Activated T-cell treated with anti-CD3 and anti-CD28 coated beads for 48 hours (primary cell): ENCODE data around the gene RCOR1.
A peak's percentile ranks its signal among the peaks of the same experiment; 100 is the strongest.

Experiments used
- DNase-seq: peaks from one replicate; pipeline ENCODE4 v3.0.0-alpha.2; 2020; ENCODE audit warnings: low read depth

RCOR1 gene

DNA sequence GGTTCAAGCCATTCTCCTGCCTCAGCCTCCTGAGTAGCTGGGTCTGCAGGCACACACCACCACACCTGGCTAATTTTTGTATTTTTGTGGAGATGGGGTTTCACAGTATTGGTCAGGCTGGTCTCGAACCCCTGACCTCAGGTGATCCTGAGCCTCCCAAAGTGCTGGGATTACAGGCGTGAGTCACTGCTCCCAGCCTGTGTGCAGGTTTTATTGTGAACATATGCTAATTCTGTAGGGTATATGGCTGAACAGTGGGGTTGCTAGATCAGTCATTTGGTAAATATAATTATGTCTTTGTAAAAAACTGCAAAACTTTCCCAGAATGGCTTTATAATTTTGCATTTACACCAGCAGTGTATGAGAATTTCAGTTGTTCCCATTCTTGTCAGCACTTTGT lies 85.9 kb downstream of the RCOR1 start:
- no peak for DNase-seq

DNA sequence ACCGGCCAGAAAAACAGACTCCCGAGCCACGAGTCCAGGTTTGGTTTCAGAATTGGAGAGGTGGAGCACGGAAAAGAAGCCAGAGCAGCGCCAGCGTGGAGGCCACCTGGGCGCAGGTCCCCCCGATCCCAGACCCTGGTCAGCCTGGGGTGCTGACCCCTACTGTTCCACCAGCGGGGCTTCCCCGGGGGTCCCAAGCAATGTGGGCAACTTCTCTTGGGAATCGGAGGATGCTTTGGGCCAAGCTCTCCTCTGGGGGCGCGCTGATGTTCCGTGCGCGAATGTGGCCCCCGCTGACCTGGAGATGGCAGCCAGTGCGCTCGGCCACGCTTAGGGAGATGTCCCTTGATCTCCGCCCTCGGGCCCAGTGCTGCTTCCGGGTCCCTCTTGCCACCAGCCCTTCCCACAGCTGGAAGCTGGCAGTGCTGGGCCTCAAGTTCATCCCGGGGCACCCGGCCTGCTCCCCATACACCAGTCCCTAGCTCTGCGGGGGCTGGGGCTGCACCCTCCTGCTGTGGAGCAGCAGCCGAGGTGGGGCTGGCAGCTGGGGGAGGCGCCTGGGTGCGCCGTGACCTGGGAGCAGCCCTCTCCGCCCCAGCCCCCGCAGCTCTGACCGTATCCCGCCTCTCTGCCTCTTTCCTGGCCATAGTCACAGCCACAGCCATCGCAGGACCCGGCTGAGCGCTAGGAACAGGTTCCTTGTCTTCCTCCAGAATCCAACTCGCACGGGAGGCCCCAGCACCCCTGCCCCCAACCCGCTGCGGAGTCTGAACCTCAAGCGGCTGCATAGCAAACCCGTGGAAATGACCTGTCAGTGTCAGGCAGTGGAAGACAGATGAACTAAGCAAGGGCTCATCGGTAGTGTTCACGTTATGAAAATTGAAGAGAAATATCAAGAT lies 91.2 kb downstream of the RCOR1 start:
- no peak for DNase-seq

DNA sequence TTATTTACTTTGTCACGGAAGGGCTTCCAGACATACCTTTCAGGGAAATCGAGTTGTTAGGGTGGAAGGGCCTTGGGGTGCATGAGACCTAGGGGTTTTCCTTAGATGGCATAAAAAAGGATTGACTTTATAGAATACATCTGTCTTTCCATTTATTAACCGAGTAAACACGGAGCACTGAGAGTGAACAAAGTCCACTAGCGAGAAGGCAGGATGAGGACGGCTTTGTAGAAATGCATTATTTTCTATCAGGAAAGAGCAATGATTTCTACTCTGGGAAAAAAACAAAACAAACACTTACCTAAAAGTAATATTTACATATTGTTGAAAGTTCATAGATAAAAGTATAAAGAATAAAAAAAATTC lies 91.8 kb downstream of the RCOR1 start:
- DNase-seq, result no peak

DNA sequence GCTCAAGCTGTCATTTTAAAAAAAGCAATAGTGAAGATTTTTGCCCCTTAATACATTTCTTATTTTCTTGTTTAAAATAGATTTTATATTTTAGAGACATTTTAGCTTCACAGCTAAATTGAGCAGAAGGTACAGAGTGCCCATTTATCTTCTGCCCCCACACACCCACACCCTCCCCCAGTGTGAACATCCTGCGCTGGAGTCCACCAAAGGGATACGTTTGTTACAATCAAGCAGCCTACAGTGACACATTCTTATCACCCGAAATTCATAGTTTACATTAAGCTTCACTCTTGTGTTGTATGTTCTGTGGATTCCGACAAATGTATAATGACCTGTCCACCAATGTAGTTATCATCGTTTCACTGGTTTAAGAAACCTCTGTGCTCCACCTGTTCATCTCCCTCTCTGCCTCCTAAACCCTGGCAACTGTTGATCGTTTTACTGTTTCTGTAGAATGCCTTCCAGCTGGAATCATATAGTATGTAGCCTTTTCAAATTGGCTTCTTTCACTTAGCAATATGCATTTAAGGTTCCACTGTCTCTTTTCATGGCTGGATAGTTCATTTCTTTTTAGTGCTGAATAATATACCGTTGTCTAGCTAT lies 93.8 kb downstream of the RCOR1 start:
- DNase-seq, result no peak

DNA sequence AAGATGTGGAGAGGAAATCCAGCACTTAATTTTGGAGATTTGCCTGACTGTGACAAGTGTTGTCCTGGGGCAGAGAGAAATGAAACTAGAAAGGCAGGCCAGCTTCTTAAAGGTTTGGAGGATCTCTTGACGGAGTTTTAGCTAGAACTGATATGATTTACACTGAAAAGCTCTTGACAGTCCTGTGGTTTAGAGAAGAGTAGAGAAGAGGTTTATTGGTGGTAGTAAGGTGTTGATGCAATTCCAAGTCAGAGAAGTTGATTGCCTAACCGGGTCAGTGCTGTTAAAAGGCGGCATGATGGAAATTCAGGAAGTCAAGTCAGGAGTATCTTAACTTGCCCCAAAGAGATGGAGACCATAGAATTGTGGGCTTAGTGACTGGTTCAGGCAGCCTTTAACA lies 95.8 kb downstream of the RCOR1 start:
- no peak for DNase-seq

DNA sequence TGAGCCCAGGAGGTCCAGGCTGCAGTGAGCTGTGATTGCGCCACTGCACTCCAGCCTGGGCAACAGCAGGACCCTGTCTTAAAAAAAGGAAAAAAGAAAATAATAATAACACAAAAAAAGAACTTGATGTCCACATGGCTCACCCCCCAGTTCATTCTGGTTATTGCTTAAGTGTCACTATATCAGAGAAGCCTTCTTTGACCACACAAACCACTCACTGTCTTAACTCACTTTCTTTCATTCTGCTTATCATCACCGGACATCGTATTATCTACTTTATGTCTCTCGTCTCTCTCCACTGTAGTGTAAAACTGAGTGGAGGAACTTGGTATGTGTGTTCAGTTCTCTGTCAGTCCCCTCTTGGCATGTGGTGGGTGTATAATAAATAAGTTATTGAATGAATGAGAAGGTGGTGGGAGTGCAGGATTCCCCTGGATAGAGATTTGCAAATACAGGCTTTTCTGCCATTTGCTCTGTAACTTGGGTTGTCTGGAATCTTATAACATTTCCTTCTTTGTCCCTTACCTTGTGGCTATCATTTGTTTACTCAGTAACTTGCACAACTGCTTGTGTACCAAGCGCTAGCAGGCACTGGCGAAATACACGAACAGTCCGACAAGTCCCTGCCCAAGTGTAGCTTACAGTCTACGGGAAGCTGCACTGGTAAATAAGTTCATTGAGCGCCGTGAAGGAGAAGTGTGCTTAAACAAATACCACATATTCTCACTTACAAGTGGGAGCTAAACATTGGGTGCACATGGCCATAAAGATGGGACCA lies 98.2 kb downstream of the RCOR1 start:
- no peak for DNase-seq

DNA sequence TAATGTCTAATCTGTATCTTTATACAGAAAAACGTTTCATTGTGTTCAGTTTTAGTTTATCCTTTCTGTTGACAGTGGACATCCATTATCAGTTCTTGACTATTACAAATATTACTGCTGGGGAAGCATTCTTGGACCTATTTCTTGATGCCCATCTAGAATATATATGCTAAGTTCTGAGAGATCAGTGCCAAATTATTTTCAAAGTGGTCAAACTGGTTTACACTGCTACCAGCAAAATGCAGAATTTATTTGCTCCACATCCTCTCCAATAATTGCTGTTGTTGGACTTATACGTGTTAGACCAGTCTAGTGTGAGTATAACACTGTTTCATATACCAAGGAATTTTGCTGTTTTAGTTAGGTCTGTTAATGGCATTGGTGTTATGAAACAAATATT lies 99.3 kb downstream of the RCOR1 start:
- no peak for DNase-seq

DNA sequence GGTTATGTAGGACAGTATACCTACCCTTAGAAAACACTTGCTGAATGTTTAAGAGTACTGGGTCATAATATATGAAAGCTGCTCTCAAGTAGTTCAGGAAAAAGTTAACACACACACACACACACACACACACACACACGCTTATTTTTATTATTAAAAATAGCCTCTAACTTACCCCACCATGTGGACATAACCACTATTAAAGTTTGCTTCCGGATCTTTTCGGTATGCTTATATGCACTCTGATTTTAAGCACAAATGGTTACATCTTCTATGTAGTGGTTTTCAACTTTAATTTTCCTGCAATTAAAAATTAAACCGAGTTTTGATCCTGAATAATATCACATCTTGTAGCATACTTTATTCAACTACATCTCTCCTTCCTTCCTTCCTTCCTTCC lies 99.9 kb downstream of the RCOR1 start:
- DNase-seq, result no peak

DNA sequence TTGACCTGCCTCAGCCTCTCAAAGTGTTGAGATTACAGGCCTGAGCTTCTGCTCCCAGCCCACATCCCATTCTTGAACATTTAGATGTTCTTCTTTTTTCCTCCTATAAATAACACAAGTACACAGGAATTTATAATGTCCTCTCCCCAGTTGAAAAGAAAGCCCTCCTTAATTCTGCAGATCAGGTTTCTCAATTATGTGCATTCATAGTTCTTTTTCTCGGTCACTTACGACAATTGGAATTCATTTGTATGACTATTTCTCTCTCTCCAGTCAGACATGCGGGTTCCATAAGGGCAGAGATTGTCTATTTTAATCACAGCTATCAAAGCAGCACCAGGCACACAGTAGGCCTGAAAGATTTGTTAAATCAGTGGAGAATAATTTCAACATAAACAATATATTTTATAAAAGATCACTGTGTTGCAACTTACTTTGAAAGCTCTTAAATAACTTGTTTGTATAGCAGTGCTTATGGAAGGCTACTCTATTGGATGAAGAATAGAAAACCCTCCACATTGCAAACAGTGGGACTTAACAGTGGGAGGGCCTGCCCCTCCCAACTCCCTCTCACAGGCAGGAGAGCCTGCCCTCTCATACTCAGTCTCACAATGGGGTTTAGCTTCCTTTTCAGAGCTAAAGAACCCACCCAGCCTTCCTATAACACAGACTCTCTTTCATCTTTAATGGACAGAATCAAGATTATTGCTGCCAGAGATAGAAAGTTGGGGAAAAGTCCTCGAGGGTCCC lies 100.7 kb downstream of the RCOR1 start:
- DNase-seq, result no peak

DNA sequence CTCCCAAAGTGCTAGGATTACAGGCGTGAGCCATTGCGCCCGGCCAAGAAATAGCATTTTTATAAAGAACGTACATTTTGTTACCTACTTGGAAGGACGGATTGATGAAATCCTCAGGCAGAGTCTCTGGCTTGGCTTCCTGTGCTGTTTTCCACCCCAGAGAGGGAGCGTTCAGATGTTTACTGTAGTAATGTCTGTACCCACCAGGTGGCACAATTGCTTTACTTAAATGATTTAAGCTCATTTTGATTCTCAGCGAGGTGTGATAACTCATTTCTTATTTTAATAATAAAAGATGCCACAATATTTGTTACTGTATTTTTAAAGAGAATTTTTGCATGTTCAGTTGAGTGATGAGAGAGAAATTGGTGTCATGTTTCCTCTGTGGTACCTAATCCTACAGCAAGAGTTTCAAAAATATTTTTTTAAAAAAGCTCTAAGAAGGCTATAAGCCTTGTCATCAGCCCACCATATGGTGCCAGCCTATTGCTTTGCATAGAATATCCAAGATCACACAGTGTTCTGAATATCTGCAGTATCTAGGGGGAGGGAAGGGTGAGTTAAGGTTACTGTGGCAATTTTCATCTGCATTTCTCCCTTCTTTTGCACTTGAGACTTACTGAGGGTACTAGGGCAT lies 102.2 kb downstream of the RCOR1 start:
- DNase-seq, result peak; percentile 12

DNA sequence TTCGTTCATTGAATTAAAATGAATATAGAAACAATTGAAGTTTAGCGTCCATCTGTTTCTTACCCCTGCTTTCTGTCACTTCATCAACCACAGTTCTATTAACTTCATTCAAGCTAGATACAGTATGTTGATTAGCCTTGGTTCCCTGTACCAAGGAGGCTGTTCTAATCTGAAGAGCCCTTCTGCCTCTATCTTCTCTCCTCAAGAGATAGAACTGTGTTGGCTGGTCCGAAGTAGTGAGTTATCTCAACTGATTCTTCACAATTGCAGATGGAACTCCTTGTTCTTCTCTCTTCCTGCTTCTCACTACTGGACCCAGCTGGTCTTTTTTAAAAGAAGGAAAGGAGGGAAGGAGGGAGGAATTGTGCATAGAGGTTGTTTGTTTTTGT lies 102.7 kb downstream of the RCOR1 start:
- no peak for DNase-seq

DNA sequence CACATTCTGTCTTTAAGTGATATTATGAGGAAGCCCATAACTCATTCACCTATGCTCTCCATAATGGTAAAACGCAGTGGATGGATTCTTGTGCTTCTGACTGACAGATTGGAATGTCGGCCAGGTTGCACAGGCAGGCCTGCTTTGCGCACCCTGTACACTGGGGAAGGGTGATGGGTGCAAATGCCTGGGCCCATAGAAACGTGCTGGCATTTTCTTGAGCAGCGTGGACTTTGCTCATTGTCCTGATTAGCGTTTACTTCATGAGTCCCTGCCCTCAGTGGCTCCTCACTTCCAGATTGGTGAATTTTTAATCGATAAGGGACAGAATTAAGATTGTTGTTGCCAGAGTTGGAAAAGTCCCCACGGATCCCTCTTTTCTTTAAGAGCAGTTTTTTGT lies 103.9 kb downstream of the RCOR1 start:
- no peak for DNase-seq

DNA sequence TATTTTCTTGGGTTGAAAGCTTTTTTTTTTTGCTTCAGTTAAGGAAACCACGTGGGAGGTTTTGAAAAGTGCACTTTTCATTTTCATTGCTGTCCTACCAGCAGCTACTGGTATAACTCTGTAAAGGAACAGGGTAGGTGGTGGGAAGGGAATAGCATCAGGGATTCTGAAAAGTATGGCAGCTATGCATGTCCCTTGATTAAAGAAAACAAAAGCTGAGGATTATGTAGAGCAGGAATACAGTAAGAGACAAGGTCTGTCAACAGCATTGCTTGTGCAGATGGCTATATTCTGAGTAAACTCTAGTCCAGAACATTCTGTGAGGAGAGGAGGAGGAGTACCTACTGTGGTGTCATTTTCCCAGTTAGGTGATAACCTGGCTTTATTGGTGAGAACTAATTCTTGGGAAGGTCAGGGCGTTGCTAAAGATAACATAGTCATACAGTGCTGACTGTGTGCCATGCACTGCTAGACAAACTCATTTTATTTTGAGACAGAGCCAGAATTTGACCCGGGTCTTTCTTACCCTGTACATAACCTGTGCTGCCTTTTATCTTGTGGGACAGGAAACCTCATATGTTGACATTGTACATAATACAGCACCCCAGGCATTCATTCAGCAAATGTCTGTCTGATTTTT lies 104.5 kb downstream of the RCOR1 start:
- DNase-seq, result no peak

DNA sequence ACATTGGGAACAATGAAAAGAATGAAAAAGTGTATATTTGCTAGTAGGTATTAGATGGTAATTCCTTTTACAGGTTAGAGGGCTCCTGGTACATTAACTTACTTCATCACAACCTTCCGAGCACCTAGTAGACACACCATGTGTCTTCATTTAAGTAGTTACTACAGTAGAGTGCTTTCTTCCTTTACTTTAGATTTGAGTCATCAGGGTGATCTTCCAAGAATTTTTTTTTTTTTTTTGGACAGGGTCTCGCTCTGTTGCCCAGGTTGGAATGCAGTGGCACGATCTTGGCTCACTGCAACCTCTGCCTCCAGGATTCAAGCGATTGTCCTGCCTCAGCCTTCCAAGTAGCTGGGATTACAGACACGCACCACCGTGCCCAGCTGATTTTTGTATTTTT lies 105.1 kb downstream of the RCOR1 start:
- no peak for DNase-seq

DNA sequence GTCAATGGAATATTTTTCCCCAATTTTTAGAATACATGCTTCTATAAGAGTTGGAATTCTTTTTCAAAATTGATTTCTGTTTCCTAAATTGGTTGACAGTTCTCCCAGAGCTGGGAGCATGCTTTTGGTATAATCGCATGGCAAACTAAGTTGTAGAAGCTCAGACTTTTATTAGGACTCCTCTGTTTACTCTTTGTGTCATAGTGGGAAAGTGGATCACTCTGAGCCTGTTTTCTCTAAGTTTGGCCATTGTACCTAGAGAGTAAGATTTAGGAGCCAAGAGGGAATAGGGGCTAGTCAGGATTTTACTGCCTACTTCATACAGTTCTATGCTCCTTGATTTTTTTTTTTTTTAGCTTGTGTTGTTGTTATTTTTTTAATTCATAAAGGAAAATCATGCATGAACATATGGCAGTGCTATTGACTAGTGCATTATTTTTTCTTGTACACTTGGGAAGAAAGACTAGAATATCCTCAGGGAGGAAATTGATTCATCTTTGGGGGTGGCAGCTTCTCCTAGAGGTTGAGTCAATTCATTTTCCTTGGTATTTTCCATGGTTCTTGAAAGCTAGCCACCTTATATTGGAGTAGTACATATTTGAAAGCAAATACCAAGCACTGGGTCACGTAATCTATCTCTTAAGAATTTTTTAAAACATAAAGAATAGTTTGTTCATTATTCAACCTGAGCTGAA lies 107.1 kb downstream of the RCOR1 start:
- DNase-seq, result no peak

DNA sequence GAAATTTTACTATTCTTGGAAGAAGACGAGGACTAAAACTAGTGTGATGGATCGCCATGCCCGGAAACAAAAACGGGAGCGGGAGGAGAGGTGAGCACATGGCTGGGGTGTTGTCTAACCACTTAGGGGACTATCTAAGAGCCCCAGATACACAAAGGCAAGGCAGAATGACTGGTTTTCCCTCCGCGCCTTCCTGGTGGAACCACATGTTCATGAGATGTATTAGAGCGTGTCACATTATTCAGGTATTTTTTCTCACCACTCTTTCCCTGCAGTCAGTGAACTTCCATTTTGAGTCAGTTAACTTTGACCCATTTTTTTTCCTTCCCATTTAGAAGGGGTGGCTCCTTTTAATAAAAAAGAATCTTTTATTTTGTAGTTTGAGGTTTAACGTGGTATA lies 116.0 kb downstream of the RCOR1 start:
- no peak for DNase-seq

DNA sequence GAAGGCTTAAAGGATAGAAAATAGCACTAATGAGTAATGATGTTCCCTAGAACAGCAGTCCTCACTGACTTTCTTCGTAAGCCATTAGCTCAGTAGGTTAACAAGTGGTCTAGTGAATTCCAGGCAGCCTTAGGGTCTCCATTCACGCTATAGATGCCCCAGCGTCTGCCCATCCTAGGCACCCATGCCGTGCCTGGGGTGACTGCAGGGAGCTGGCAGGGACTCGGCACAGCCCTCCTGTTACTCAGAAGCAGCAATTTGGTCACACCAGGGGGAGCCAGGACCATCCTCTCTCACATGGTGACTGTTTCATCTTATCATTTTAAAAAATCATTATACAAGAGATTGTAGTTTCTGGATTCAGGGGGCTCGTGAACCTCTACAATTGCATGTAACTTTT lies 118.8 kb downstream of the RCOR1 start:
- DNase-seq, result no peak

DNA sequence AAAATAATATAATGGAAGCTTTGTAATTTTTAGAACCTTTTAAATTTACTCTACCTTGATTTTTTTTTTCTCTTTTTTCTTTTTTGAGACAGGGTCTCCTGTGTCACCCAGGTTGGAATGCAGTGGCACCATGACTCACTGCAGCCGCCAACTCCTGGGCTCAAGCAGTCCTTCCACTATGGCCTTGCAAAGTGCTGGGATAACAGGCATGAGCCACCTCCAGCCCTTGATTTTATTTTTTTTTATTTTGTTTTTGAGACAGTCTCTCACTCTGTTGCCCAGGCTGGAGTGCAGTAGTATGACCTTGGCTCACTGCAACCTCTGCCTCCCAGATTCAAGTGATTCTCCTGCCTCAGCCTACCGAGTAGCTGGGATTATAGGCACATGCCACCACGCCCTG lies 119.5 kb downstream of the RCOR1 start:
- no peak for DNase-seq

DNA sequence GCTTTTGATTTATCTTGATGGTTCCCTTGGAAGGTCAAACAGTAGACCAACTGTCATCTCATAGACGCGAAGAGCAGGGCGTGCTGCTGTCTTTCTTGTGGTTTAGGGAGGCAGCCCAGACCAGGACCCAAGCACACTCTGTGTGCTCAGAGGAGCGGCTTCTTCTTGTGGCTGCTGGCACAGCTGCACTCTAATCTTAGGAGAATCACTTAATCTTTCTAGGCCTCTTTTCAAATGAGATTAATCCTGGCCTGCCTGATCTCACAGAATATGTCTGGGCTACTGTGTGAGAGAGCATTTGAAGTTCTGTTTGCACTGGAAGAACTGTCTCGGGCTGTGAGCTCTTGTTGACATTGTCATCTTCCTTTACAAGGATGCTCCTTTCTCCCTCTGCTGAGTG lies 124.8 kb downstream of the RCOR1 start:
- DNase-seq, result no peak

DNA sequence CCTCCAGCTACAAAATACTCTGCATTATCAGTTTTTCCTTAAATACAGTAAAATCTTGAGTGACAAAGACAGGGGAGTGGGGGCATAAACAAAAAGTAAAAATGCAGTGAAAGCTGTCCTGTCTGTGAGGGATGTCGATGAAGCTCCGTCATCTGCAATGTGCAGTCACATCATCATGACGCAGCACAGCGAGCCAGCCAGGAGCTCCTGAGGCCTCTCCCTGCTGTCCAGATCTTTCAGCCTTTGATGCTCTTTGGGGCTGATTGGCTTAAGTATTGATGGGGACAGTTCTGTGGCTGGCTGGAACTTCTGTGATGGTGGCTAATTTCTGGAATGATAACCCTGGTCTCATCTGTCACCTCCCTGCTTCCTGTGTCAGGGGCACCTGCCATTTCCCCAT lies 130.2 kb downstream of the RCOR1 start:
- no peak for DNase-seq

DNA sequence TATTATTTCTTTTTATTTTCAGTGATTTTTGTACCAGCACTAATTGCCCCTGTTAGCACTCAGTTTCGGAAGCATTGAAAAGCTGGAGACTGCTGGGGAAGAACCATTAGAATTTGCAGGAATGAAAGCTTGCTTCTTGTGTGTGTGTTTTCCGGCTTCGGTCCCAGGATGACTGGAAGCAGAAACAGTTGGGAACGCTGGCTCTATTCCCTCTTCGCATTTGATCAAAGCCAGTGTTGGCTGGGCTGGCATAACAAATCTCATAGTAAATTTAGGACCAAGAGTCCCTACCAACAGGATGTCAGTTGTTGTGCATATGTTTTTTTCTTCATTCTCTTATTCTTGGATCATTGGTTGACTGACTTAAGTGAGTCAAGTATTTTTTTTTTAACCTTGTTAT lies 131.2 kb downstream of the RCOR1 start:
- DNase-seq, result no peak
